Stimulated activated CD8-positive, alpha-beta memory T cell treated with anti-CD3 and anti-CD28 coated beads, Interleukin-12 subunit alpha, Interleukin-12 subunit beta, amount 100 ng/mL, for 24 hours (primary cell): ENCODE measurements around the gene ATP6V1G2.
"Not testable (repeated sequence)": the region's sequence is repeated elsewhere in the genome, so short reads cannot be mapped to it uniquely, and the experiment has no call there.

Experiments used
- DNase-seq: peaks from one replicate; pipeline ENCODE4 v3.0.0-alpha.2; 2020; ENCODE audit errors: extremely low read depth

ATP6V1G2 gene

GRCh38 chr6:31529329-31530150 is 16.9 kb downstream of the ATP6V1G2 start:
- no peak for DNase-seq

GRCh38 chr6:31528821-31529328 is 17.5 kb downstream of the ATP6V1G2 start, which contains the start of gene MCCD1:
Gene MCCD1, plus strand, starts transcription at chr6:31528962. Its CDS starts 53 bp downstream, at chr6:31529015.
- DNase-seq: no peak

GRCh38 chr6:31528307-31528777 is 18.1 kb downstream of the ATP6V1G2 start:
- DNase-seq: no peak

- DNase-seq: no peak
Observed at GRCh38 chr6:31525932-31526591, 20.3 kb downstream of the ATP6V1G2 start.

GRCh38 chr6:31525553-31525931 is 20.9 kb downstream of the ATP6V1G2 start:
- DNase-seq: no peak

GRCh38 chr6:31521835-31522234 is 24.6 kb downstream of the ATP6V1G2 start:
- no peak for DNase-seq

GRCh38 chr6:31513456-31514165 is 32.8 kb downstream of the ATP6V1G2 start:
- no peak for DNase-seq

- DNase-seq: no peak
Observed at GRCh38 chr6:31510007-31510406, 36.4 kb downstream of the ATP6V1G2 start.

GRCh38 chr6:31509036-31509435 is 37.4 kb downstream of the ATP6V1G2 start:
- DNase-seq: not testable (repeated sequence)

GRCh38 chr6:31502586-31502985 is 43.8 kb downstream of the ATP6V1G2 start:
- DNase-seq: no peak

GRCh38 chr6:31499648-31500047 is 46.8 kb downstream of the ATP6V1G2 start:
- not testable (repeated sequence) for DNase-seq

- no peak for DNase-seq
Observed at GRCh38 chr6:31498748-31499147, 47.7 kb downstream of the ATP6V1G2 start.

- DNase-seq: peak; percentile 65
Observed at GRCh38 chr6:31497531-31498476, 48.6 kb downstream of the ATP6V1G2 start, which contains the start of gene MICB. Gene MICB, plus strand, starts transcription at chr6:31498145. Its CDS starts 49 bp downstream, at chr6:31498194.

GRCh38 chr6:31496826-31497225 is 49.6 kb downstream of the ATP6V1G2 start:
- not testable (repeated sequence) for DNase-seq

GRCh38 chr6:31495580-31495979 is 50.8 kb downstream of the ATP6V1G2 start:
- no peak for DNase-seq
